Sigmoid colon (tissue), 4 donors: Measurements from ENCODE around the gene HNRNPUL1.

Experiments used
- CTCF ChIP-seq, 4 experiments: fragments of 450-650 bp in 3 of 4; fragments of 200-600 bp in 1 of 4; IDR thresholded peaks; one replicate each; pipeline ENCODE4 v1.5.1; 2016 to 2019; ENCODE audit warnings: antibody characterized with exemption in 4 of 4, mild to moderate bottlenecking in 3 of 4, moderate library complexity in 2 of 4
- EP300 ChIP-seq, 4 donors: sonication (generic); formaldehyde crosslinking; IDR thresholded peaks; one replicate each; pipeline ENCODE4 v1.6.1; 2017; ENCODE audit warnings: antibody characterized with exemption in 4 of 4

- TF ChIP-seq CTCF (IDR thresholded peaks at IDR 0.05) (no peak), EP300 (IDR thresholded peaks at IDR 0.05) (no peak)
Measured at GRCh38 chr19:41228486-41228885, 35.7 kb upstream of the HNRNPUL1 start.
